ENCODE measurements around the gene PLXDC1. TPM values are rescaled to one million over a fixed set of nuclear protein-coding genes. Genes with fewer than 3 reads are reported as not detected.
A peak's percentile ranks its signal among the peaks of the same experiment; 100 is the strongest.
"Not testable (repeated sequence)": the region's sequence is repeated elsewhere in the genome, so short reads cannot be mapped to it uniquely, and the experiment has no call there.

PLXDC1 gene
- total RNA-seq, 6 donors from 2014 or later: 3.8 to 47.1 (median 10.5) TPM

- Histone ChIP-seq H3K27me3 (no peaks in the 10 kb centered on the region), H3K4me1 (peaks cover 6 to 21% (median 9%) of the 10 kb centered on the region in 4 donors), H3K36me3 (no peaks in the 10 kb centered on the region), H3K4me3 (no peak overlapping the region), H3K27ac (no peak overlapping the region), H3K9me3 (no peaks in the 10 kb centered on the region)
- 89 to 91% methylated on average over 6 of the region's 6 CpGs for WGBS, 2 donors
- DNase-seq (no peak), ATAC-seq (ENCODE audit: low FRiP score in 2 of 2) (no peak)
- TF ChIP-seq POLR2A (IDR thresholded peaks at IDR 0.05) (no peak), POLR2AphosphoS5 (IDR thresholded peaks at IDR 0.05) (no peak)
These were observed 128.5 kb downstream of the PLXDC1 start for GRCh38 chr17:39022924-39023323.

DNA sequence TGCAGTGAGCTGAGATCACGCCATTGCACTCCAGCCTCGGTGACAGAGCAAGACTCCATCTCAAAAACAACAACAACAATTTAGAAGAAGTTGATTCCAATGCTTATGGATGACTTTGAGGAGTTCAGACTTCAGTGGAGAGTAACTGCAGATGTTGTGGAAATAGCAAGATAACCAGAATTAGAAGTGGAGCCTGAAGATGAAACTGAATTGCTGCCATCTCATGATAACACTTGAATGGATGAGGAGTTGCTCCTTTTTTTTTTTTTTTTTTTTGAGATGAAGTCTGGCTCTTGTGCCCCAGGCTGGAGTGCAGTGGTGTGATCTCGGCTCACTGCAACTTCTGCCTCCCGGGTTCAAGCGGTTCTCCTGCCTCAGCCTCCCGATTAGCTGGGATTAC, 131.4 kb downstream of the PLXDC1 start:
- H3K27me3 ChIP-seq; ATAC-seq (ENCODE audit: low FRiP score in 2 of 2); H3K9me3 ChIP-seq; H3K4me3 ChIP-seq; DNase-seq; H3K27ac ChIP-seq; H3K36me3 ChIP-seq: not testable (repeated sequence)
- H3K4me1 ChIP-seq: peaks cover 0 to 11% (median 3%) of the 10 kb centered on the region in 4 donors
- 89 to 95% methylated on average over 6 of the region's 6 CpGs for WGBS, 2 donors

DNA sequence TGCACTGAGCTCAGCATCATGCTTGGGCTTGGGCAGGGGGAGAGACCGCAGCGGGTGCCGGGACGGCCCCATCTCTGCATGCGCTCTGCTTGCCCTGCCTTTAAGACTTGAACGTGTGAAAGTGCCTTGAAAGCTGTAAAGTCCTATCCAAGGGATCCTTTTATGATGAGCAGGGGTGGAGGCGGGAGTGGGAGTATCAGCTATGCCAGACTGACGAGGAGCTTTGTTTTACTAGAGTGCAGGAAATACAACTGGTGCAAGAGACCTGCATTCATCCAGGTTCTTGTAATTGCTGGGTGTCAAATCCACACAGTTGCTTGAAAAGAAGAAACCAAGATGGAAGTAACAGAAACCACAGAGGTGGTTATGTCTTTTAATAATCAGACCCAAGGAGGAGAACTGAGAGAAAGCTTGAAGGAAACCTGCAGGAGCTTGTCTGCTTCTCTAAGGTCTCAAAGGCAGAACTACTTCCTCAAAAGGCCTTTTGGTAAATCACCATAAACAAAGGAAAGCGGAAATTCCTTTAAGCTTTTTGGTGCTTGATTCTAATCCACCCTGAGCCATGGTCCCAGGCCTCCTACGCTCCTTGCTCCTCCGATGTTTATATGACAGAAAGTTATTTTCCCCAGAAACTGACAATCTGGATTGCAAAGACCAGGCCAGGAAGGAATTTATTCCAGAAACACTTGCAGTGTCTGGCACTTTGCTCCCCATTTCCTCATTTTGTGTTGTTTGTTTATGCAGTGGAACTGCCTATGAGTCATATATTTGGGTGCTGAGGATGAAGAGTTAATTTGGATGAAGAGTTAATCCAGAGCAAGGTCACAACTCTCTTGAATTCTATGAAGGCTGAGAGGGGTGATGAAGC, 132.9 kb downstream of the PLXDC1 start:
- no peak for ATAC-seq (ENCODE audit: low FRiP score in 2 of 2)
- DNase-seq: peak in 1 of 2 donors; percentile 66
- TF ChIP-seq EP300 (IDR thresholded peaks at IDR 0.05) (no peak), POLR2A (IDR thresholded peaks at IDR 0.05) (no peak), POLR2AphosphoS5 (IDR thresholded peaks at IDR 0.05) (no peak)
- TF ChIP-seq, protein P1, sequence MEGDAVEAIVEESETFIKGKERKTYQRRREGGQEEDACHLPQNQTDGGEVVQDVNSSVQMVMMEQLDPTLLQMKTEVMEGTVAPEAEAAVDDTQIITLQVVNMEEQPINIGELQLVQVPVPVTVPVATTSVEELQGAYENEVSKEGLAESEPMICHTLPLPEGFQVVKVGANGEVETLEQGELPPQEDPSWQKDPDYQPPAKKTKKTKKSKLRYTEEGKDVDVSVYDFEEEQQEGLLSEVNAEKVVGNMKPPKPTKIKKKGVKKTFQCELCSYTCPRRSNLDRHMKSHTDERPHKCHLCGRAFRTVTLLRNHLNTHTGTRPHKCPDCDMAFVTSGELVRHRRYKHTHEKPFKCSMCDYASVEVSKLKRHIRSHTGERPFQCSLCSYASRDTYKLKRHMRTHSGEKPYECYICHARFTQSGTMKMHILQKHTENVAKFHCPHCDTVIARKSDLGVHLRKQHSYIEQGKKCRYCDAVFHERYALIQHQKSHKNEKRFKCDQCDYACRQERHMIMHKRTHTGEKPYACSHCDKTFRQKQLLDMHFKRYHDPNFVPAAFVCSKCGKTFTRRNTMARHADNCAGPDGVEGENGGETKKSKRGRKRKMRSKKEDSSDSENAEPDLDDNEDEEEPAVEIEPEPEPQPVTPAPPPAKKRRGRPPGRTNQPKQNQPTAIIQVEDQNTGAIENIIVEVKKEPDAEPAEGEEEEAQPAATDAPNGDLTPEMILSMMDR (IDR thresholded peaks at IDR 0.05): no peak
- Histone ChIP-seq H3K36me3 (no peaks in the 10 kb centered on the region), H3K4me3 (no peak overlapping the region), H3K9me3 (no peaks in the 10 kb centered on the region), H3K27me3 (no peaks in the 10 kb centered on the region), H3K4me1 (peaks cover 0 to 11% (median 3%) of the 10 kb centered on the region in 4 donors), H3K27ac (peak overlapping the region in 3 of 4 donors; percentile 21 to 44 (median 24))
- 72 to 79% methylated on average over 11 of the region's 11 CpGs for WGBS, 2 donors

DNA sequence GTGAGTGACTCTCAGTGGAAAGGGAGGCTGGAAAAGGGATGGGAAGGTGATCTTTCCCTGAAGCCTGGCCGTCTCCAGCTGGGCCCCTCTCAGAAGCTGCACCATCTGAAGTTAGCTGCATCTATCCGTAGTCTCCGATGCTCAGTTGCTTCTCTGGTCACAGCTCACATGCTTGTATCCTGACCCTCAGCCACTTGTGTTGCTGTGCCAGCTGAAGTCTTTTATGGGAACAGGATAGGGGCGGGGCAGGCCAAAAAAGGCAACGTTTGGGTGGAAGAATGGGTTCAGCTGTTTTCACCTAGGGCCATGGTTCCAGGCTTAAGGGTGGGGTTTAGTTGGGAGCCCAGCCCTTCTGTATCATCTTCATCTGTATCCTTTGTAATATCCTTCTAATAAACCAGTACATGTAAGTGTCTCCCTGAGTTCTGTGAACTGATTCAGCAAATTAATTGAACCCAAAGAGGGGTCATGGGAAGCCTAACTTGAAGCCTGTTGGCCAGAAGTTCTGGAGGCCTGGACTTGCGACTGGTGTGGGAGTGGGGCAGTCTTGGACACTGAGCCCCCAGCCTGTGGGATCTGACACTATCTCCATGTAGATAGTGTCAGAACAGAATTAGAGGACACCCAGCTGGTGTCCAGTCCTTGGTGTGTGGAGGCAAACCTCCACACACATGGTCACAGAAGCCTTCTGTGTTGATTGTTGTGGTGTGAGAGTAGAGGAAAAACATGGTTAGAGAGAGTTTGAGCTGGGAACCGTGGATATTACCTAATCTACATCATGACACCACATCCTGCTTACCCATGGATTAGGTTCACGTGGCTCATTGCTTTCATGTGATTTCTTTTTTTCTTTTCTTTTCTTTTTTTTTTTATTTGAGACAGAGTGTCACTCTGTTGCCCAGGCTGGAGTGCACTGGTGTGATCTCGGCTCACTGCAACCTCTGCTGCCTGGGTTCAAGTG, 135.0 kb downstream of the PLXDC1 start:
- WGBS, 2 donors: 62 to 69% methylated on average over 8 to 9 of the region's 9 CpGs
- no peak for DNase-seq
- no peaks in the 10 kb centered on the region for H3K36me3 ChIP-seq
- no peak overlapping the region for H3K27ac ChIP-seq
- H3K9me3 ChIP-seq: no peaks in the 10 kb centered on the region
- ATAC-seq (ENCODE audit: low FRiP score in 2 of 2): no peak
- H3K4me1 ChIP-seq: peaks cover 0 to 11% (median 3%) of the 10 kb centered on the region in 4 donors
- TF ChIP-seq POLR2A (IDR thresholded peaks at IDR 0.05) (no peak), POLR2AphosphoS5 (IDR thresholded peaks at IDR 0.05) (no peak), EP300 (IDR thresholded peaks at IDR 0.05) (no peak)
- TF ChIP-seq, protein P1 (IDR thresholded peaks at IDR 0.05): no peak
- no peaks in the 10 kb centered on the region for H3K27me3 ChIP-seq
- H3K4me3 ChIP-seq: no peak overlapping the region

GRCh38 chr17:39015546-39015935, 135.9 kb downstream of the PLXDC1 start:
- peak overlapping the region in 2 of 4 donors; percentile 0 to 36 for H3K27ac ChIP-seq
- TF ChIP-seq, protein P1 (IDR thresholded peaks at IDR 0.05): no peak
- no peak for TF ChIP-seq EP300 (IDR thresholded peaks at IDR 0.05)
- H3K4me1 ChIP-seq: peaks cover 0 to 11% (median 3%) of the 10 kb centered on the region in 4 donors
- WGBS, 2 donors: 78 to 92% methylated on average over 5 to 11 of the region's 11 CpGs
- DNase-seq (no peak), ATAC-seq (ENCODE audit: low FRiP score in 2 of 2) (no peak)
- no peaks in the 10 kb centered on the region for H3K27me3 ChIP-seq
- H3K9me3 ChIP-seq: no peaks in the 10 kb centered on the region
- H3K36me3 ChIP-seq: no peaks in the 10 kb centered on the region
- H3K4me3 ChIP-seq: no peak overlapping the region
